ENCODE data around the gene BIN1.

DNA sequence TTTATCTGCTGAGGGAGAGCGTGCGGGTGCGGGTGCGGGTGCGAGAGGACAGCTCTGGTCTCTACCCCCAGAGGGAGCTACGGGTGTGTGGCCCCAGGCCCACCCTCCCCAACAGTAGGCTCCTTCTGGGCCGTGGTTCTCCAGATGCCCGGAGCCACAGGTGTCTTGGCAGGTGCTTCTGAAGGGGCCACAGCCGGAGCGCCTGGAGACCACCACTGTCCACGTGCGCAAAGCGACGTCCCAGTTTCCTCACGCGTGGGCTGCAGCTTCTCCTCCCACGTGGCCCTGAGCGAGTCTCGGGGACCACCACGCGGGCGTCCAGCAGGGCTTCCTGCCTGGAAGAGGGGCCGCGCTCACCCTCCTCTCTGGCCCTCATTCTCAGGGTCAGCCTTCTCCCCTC is 90.6 kb downstream of the BIN1 start:
- no peak for TF ChIP-seq EZH2phosphoT487 (IDR thresholded peaks at IDR 0.05; ENCODE audit: borderline replicate concordance)
- TF ChIP-seq, protein P1, sequence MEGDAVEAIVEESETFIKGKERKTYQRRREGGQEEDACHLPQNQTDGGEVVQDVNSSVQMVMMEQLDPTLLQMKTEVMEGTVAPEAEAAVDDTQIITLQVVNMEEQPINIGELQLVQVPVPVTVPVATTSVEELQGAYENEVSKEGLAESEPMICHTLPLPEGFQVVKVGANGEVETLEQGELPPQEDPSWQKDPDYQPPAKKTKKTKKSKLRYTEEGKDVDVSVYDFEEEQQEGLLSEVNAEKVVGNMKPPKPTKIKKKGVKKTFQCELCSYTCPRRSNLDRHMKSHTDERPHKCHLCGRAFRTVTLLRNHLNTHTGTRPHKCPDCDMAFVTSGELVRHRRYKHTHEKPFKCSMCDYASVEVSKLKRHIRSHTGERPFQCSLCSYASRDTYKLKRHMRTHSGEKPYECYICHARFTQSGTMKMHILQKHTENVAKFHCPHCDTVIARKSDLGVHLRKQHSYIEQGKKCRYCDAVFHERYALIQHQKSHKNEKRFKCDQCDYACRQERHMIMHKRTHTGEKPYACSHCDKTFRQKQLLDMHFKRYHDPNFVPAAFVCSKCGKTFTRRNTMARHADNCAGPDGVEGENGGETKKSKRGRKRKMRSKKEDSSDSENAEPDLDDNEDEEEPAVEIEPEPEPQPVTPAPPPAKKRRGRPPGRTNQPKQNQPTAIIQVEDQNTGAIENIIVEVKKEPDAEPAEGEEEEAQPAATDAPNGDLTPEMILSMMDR (IDR thresholded peaks at IDR 0.05 in 2 of 3, conservative IDR thresholded peaks at IDR 0.05 in 1 of 3; ENCODE audit: borderline replicate concordance in 1 of 3, insufficient read depth in 1 of 3, low read depth in 2 of 3, low read length in 2 of 3) = no peak
- no peak for TF ChIP-seq POLR2AphosphoS5 (IDR thresholded peaks at IDR 0.05; ENCODE audit: low read depth, low read length)
- TF ChIP-seq POLR2A (IDR thresholded peaks at IDR 0.05; ENCODE audit: borderline replicate concordance, extremely low read depth, insufficient read depth, insufficient read length) = no peak
- no peak for TF ChIP-seq SP1 (IDR thresholded peaks at IDR 0.05; ENCODE audit: low read depth)
- no peak for TF ChIP-seq SRF (IDR thresholded peaks at IDR 0.05; ENCODE audit: low read depth)
- TF ChIP-seq SIN3A (IDR thresholded peaks at IDR 0.05; ENCODE audit: low read depth) = no peak
- TF ChIP-seq ZNF274 (IDR thresholded peaks at IDR 0.05; ENCODE audit: low read depth, low read length) = no peak
- TF ChIP-seq CEBPB (IDR thresholded peaks at IDR 0.05; ENCODE audit: low read depth) = no peak
- TF ChIP-seq, protein P2, sequence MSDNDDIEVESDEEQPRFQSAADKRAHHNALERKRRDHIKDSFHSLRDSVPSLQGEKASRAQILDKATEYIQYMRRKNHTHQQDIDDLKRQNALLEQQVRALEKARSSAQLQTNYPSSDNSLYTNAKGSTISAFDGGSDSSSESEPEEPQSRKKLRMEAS (IDR thresholded peaks at IDR 0.05) = no peak
